GF-D8 (cell line): ENCODE measurements around the gene GPRIN3.
"Not testable (repeated sequence)": the region's sequence is repeated elsewhere in the genome, so short reads cannot be mapped to it uniquely, and the experiment has no call there.

ENCODE experiments used
- DNase-seq: peaks from one replicate; lab custom pipeline; 2025; lab: John Stamatoyannopoulos, UW

Gene GPRIN3

GRCh38 chr4:89257376-89257775 is 50.2 kb downstream of the GPRIN3 start:
- DNase-seq, result no peak

- DNase-seq, result no peak
These were observed 51.3 kb downstream of the GPRIN3 start for GRCh38 chr4:89256203-89256800.

- DNase-seq, result no peak
These were observed 52.8 kb downstream of the GPRIN3 start for GRCh38 chr4:89254847-89255246.

DNA sequence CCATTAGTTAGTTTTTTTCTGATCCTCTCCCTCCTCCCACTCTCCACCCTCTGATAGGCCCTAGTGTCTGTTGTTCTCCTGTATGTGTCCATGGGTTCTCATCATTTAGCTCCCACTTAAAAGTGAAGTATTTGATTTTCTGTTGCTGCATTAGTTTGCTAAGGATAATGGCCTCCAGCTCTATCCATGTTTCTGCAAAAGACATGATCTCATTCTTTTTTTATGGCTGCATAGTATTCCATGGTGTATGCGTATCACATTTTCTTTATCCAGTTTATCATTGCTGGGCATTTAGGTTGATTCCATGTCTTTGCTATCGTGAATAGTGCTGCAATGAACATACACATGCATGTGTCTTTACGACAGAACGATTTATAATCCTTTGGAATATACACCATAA is 53.3 kb downstream of the GPRIN3 start:
- not testable (repeated sequence) for DNase-seq

DNA sequence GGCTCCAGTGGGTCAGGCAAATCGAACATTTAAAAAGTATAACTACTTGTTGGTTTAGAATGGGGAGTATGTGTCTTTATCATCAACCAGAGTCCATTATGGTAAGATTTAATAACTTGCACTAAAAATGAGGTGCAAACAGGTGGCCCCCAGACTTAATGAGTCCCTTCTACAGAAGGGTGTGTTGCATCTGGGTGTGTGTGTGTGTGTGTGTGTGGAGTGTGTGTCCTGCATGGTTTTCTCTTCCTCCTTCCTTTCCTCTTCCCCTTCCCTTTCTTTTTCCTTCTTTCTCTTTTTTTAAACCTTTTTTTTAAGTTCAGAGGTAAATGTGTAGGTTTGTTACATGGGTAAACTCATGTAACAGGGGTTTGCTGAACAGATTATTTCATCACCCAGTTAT is 53.7 kb downstream of the GPRIN3 start:
- DNase-seq, result no peak

DNA sequence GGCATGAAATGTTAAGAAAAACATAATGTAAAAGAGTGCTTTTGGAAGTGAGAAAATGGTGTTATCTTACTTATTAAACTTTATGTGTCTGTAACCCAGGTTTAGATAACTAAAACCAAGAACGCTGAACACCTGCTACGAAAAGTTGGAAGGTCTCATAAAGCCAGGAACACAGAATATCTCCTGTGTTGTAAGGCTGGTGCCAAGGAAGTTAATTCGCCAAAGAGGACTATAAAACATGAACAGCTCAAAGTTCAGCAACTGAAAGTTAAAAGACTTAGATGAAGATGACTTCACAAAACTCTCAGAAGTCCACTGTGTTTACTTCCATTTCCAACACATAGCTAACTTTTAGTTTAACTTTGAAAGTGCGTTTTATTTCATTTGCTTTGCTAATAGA is 54.3 kb downstream of the GPRIN3 start:
- DNase-seq, result no peak

DNA sequence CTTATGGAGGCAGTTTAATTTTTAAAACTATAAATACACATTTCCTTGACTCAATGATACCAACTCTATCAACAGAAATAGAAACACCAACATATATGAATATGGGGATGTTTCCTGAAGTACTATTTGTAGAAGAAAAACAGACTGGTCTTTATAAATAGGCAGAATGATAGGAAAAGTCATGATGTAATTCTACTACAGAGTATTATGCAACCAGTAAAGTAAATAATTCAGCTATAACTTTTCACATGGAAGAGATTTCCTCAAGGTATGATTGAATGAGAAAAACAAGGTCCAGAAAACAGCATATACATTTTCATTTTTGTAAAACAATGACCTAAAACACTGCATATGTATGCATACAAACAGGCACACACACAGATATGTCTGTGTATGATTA is 56.2 kb downstream of the GPRIN3 start:
- no peak for DNase-seq

GRCh38 chr4:89249716-89250361 is 57.8 kb downstream of the GPRIN3 start:
- no peak for DNase-seq

DNA sequence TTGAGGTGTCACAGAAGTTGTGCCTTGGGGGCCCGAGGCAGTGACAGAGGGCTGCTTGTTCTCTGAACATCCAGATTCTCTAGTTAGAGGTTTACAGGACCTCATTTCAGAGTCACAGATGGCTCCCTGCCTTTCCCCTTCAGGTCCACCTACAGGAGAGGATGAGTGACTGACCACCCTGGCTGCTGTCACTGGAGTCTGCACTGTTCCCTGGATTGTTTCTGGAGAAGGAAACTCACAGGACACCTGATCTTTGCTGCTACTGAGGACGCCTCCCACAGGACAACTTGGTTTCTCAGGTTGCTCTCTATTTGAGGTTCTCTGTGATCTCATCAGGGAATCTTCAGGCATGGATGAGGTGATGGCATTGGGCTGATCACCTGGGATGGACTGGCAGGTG is 58.3 kb downstream of the GPRIN3 start:
- DNase-seq, result no peak

- DNase-seq, result no peak
These were observed 58.7 kb downstream of the GPRIN3 start for GRCh38 chr4:89248879-89249281.

DNA sequence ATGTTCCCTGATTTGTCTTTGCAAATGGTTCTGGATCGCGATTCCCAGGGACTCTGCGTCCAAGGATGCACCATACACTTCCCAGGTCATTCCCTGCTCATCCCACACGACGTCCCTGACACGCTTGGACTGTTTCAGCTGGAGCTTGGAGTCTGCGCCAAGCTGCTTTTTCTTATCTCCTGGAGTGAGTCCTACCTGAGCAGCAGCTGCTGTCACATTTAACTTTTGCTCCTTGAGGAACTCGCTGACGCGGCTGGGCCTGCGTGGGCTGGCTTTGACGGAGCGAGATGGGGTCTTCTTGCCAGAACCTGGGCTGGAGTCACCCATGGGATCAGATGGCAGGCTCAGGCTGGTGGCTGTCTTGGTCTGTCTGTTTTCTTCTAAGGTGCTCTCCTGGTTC is 59.6 kb downstream of the GPRIN3 start:
- DNase-seq, result no peak

GRCh38 chr4:89245459-89245858 is 62.1 kb downstream of the GPRIN3 start:
- DNase-seq, result no peak

DNA sequence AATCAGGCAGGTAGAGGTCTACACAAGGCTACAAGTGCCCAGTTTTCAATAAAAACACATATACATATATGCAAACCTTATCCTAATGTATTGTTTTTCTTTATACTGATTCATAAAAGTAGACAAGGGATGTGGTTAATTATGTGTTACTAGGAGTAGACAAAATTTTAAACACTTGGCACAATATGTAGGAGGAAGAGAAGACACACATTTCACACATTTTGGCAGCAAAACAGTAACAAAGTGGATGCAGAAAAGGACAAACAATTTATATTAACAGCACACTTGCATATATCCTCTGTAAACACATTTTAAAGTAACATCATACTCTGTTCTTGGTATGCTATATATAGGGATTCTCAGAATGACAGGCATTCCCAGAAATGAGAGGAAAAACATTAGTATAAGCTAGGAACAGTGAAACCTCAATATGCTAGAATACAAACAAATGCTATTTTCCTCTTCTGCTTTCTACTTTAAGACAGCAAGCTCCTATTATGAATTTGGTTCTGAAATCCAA is 63.8 kb downstream of the GPRIN3 start:
- no peak for DNase-seq

DNA sequence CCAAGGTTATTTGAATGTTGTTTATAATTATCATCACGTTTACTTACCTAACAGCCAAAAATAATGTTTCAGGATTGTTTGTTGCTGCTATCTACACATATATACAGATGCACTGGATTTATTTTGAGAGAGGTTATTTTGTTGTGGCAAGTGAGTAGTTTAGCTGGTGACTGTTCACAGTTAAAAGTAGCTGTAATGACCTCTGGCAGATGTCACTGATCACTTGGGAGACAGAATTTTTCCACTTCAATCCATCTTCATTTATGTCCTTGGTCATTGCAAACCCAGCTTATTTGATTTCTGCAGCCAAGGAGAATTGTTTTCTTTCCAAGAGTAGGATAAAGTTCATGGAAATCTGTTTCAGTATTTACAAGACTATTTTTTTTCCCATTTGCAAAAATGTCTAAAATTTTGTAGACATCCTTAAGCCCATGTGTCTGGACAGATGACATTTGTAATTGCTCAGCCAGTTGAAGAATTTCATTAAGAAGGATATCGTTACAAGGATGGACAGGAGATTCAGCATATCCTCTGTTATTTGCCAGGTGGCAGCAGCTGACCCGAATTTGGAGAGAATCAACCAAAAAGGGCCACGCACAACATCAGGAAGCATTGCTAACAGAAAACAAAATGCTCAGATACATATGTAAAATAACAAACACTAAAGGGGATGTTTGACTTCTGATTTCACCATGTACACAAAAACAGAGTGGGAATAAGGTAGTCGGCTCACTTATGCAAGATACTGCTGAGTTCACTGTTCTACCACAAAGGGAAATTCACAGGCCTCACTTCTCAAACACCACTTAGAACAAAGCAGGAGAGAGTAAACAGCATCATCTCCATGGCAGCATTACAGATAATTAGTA is 64.5 kb downstream of the GPRIN3 start:
- DNase-seq, result no peak

DNA sequence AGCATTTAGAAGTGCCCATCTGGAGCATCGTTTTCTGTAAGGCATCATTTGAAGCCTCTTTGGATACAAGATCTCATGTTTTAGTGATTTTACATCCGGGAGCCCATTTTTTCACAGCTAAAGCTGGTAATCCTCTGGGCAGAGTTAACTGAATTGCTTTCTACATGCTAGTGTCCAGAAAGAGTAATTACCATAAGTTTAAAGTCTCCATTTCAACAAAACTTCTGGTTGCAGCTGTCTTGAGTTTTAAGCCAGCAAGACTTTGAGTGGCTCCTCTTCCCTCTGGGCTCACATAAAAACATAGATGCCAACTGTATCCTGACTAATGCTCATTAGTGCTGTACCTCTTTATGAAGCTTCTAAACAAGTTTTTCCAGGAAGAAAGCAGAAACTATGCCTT is 65.4 kb downstream of the GPRIN3 start:
- no peak for DNase-seq

- no peak for DNase-seq
These were observed 77.3 kb downstream of the GPRIN3 start for GRCh38 chr4:89230271-89230670.

DNA sequence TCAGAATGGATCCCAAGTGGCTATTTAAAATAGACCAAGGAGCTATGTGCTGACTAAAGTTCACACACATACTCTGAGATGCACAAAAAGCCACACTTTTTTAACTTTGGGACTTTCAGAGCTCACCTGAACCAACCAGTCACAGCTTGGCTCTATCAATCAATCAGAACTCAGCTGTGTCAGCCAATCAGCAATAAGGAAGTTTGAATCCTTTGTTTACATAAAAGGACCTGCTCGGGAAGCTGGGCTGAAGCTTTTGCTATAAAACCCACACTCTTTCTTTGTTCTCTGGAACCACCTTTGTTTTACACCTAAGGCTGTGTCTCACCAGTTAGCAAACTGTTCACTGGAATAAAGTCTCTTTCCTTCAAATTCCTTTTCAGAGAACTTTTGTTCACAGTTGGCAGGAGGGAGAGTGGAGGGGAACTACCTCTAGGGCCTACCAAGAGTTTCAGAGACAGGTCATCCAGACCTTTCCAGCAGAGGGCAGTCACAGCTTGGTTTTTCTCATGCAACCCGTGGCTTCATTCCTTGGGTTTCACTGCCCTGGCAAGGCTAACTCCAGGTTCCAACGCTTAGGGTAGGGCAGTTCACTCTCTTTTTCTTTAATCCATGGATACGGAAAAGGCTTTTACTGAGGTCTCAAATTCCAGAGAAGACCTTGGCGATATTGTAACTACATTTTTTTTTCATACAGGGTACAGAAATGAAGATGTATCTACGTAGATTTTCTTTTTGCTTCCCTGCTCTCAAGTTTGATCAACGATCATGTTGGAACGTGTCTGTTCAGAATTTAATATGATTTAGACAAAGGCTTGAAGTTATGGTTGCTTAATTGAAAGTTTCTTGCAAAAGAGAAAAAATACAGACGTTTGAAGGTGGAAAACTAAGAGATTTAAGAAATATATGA is 80.7 kb downstream of the GPRIN3 start:
- no peak for DNase-seq

- DNase-seq, result no peak
These were observed 85.4 kb downstream of the GPRIN3 start for GRCh38 chr4:89222170-89222569.

GRCh38 chr4:89221167-89221867 is 86.3 kb downstream of the GPRIN3 start:
- no peak for DNase-seq

DNA sequence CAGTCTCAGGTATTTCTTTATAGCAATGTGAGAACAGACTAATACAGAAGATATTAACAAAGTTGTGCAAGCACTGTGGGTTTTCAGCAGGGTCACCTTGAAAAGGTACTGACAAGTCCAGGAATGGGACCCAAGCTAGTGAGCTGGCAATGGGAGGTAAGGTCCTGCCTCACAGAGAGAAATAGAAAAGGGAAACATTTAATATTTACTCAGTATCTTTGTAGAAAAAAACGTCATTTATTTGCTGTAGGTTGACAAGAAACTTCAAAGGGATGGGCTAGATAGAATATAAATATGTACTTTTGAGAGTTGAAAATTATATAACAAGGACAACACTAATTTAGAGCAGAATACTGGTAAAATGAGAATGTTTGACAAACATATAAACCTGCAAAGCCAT is 89.0 kb downstream of the GPRIN3 start:
- no peak for DNase-seq

DNA sequence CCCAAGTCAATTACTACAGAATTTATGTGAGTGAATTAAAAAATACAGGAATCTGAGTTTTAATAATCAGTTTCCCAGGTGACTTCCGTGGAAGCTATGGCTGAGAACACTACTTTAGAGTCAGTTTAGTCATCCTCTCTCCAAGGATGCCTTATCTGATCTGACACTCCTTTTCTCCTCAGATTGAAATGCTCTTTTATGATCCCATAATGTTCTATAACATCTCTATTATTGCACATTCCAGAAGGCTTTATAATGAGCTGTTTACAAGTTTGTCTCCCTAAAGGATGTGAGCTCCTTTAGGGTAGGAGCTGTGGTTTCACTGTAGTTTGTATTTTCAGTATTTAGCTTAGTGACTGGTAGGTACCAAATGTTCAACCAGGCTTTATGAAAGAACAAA is 90.0 kb downstream of the GPRIN3 start:
- no peak for DNase-seq
